ENCODE measurements around the gene INTU.

DNA sequence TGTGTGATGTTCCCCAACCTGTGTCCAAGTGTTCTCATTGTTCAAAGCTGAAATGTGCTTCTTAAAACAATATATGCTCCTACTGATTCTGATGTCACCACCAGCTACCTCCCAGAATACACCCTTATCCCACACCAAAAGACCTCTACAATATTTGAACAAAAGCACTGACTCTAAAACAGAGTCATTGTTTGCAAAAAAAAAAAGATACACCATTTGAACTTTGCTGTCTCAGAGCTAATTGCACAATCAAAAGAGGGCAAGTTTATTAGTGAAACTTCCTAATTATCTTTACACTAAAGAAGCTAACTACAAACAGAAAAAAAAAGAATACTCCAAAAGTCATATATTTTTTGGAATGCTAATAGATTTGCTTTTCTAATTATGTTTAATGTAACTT lies 34.1 kb upstream of the INTU start:
- TF ChIP-seq, protein P1, sequence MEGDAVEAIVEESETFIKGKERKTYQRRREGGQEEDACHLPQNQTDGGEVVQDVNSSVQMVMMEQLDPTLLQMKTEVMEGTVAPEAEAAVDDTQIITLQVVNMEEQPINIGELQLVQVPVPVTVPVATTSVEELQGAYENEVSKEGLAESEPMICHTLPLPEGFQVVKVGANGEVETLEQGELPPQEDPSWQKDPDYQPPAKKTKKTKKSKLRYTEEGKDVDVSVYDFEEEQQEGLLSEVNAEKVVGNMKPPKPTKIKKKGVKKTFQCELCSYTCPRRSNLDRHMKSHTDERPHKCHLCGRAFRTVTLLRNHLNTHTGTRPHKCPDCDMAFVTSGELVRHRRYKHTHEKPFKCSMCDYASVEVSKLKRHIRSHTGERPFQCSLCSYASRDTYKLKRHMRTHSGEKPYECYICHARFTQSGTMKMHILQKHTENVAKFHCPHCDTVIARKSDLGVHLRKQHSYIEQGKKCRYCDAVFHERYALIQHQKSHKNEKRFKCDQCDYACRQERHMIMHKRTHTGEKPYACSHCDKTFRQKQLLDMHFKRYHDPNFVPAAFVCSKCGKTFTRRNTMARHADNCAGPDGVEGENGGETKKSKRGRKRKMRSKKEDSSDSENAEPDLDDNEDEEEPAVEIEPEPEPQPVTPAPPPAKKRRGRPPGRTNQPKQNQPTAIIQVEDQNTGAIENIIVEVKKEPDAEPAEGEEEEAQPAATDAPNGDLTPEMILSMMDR (IDR thresholded peaks at IDR 0.05): no peak
- no peak for TF ChIP-seq POLR2A (IDR thresholded peaks at IDR 0.05)

All from right lobe of liver (tissue), 4 donors.